ES-I3 (cell line): Measurements from ENCODE around the gene KYNU.

Experiments
- H3K36me3 ChIP-seq: 2 replicates; pipeline ENCODE4 v1.6.1; 2013; ENCODE audit warnings: mild to moderate bottlenecking, low read length, control low read depth, moderate library complexity; ENCODE audit not compliant: insufficient read depth
- H3K4me1 ChIP-seq: 2 replicates; pipeline ENCODE4 v1.6.1; 2013; ENCODE audit warnings: mild to moderate bottlenecking, control low read depth, low read length; ENCODE audit not compliant: insufficient read depth
- H3K9ac ChIP-seq: 2 replicates; pipeline ENCODE4 v1.6.1; 2013; ENCODE audit warnings: low read depth, mild to moderate bottlenecking, low read length, moderate library complexity
- H3K9me3 ChIP-seq: 2 replicates; pipeline ENCODE4 v1.6.1; 2013; ENCODE audit warnings: mild to moderate bottlenecking, low read length, moderate library complexity; ENCODE audit not compliant: control insufficient read depth, insufficient read depth

Gene KYNU

DNA sequence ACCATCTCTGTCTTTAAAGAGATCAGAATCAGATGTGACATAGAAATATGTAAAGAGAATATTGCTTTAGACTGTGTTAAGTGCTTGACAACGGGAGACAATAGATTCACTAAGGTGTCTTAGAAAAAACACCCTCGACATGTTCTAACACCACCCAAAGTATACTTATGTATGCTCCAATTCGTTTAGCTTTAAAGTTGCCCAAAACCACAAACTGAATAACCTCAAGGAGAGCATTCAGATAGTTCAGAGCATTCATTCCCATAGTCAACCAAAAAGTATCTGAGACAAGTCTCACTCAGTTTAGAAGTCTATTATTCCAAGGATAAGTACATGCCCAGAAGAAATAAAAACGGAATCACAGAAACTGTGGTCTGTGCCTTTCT, 96.4 kb downstream of the KYNU start:
- H3K9ac ChIP-seq: no peak overlapping the region
- peaks cover 33% of the 10 kb centered on the region for H3K4me1 ChIP-seq
- no peaks in the 10 kb centered on the region for H3K9me3 ChIP-seq
- H3K36me3 ChIP-seq: no peaks in the 10 kb centered on the region

DNA sequence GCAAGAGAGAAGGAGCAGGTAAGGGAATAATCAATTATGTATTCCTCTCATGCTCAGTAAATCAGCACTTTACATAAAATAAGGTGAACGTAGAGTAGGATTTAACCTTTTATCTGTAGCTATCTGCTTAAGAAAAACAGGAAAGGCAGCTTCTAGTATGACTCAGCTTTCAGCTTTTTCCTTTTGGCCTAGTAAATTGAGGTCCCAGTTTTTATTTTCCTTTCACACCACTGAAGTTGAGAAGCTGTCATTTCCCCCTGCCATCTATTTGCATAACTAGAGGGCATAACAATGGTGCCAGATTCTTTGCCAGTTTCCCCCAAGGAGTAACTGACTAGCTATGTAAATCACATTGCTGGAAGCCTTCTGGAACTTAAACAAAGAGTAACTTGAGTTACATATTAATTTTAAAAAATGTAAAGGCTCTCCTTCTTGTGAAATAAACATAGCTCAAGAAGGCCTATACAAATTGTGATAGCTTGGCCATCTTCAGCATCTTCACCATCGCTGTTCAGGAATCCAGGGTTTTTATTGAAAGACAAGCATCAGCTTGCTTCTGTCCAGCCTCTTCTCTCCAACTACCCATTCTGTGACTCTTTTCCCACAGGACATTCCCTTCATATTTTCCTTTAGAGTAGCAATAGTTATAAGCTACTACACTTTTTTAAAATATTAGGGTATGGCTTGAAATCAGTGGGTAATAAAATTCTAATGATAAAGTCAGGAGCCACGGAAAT, 97.0 kb downstream of the KYNU start:
- Histone ChIP-seq H3K9ac (no peak overlapping the region), H3K9me3 (no peaks in the 10 kb centered on the region), H3K4me1 (peaks cover 33% of the 10 kb centered on the region), H3K36me3 (no peaks in the 10 kb centered on the region)

GRCh38 chr2:142975239-142975638, 97.8 kb downstream of the KYNU start:
- H3K9ac ChIP-seq: no peak overlapping the region
- no peaks in the 10 kb centered on the region for H3K9me3 ChIP-seq
- peaks cover 33% of the 10 kb centered on the region for H3K4me1 ChIP-seq
- H3K36me3 ChIP-seq: no peaks in the 10 kb centered on the region

DNA sequence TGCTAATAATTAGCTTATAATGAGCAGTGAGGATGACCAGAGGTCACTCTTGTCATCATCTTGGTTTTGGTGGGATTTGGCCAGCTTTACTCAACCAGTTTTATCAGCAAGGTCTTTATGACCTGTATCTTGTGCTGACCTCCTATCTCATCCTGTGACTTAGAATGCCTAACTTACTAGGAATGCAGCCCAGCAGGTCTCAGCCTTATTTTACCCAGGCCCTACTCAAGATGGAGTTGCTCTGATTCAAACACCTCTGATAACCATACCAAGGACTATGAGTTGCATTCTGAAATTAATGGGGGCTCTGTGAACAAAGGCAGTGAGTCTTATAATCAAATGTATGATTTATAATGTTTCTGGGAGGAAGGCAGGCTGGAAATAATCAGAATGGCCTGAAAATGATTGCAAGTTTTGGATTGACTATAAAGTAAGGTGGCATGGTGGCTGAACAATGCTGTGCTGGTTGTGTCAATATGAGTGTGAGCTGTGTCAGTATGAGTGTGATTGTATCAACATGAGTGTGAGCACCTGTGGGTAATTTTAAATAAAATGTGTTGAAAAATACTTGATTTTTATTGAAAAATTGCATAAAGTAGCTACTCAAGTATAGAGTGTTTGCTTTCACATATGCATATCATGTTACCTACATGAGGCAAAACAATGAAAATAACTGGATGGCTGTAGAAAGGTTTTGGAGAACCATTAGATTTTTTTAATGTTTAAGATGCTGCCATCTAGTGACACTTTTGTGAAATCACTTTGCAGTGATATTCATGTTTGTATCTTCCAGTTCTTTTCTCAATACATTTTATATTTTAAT, 103.0 kb downstream of the KYNU start:
- Histone ChIP-seq H3K9me3 (no peaks in the 10 kb centered on the region), H3K4me1 (peaks cover 10% of the 10 kb centered on the region; the same call in 1 of the 2 replicates), H3K9ac (no peak overlapping the region), H3K36me3 (no peaks in the 10 kb centered on the region)

DNA sequence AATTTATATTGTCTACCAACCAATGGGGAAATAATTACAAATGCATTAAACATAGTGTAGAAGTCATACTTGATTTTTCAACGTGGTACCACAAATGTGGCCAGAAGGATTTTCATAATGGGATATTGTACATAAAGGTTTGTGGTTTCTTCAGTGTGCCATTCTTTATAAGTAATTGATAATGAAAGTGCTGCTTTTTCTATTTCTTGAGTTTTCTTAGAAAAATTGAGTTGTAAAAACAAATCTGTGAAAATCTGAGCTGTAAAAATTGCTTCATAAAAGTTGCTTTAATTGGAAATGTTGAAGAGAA, 103.6 kb downstream of the KYNU start:
- Histone ChIP-seq H3K36me3 (no peaks in the 10 kb centered on the region), H3K9ac (no peak overlapping the region), H3K9me3 (no peaks in the 10 kb centered on the region), H3K4me1 (peaks cover 7% of the 10 kb centered on the region; the same call in 1 of the 2 replicates)

- H3K9ac ChIP-seq: no peak overlapping the region
- H3K36me3 ChIP-seq: no peaks in the 10 kb centered on the region
- peaks cover 4% of the 10 kb centered on the region; the same call in 1 of the 2 replicates for H3K4me1 ChIP-seq
- H3K9me3 ChIP-seq: no peaks in the 10 kb centered on the region
Observed at GRCh38 chr2:142981756-142982155, 104.3 kb downstream of the KYNU start.

- no peaks in the 10 kb centered on the region for H3K36me3 ChIP-seq
- H3K9me3 ChIP-seq: no peaks in the 10 kb centered on the region
- H3K4me1 ChIP-seq: peaks cover 4% of the 10 kb centered on the region; the same call in 1 of the 2 replicates
- H3K9ac ChIP-seq: no peak overlapping the region
Observed at GRCh38 chr2:142983174-142983573, 105.7 kb downstream of the KYNU start.

DNA sequence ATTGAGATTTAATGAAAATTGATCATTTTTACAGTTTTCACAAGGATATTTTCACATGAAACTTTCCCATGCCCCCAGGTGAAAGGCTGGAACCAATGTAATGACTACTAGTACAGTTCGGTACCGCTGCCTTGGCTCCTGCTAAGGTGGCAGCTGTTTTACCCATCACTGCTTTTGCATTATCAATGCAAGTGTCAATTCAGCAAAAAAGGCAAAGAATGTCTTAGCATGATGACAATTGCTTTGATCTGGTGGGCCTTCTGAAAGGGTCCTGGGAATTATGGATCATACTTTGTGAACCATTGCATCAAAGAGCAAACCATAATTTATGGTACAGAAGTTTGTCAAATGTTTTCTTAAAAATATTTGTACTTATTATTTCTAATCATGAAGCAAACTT, 107.2 kb downstream of the KYNU start:
- H3K36me3 ChIP-seq: no peaks in the 10 kb centered on the region
- H3K9ac ChIP-seq: no peak overlapping the region
- peaks cover 4% of the 10 kb centered on the region; the same call in 1 of the 2 replicates for H3K4me1 ChIP-seq

DNA sequence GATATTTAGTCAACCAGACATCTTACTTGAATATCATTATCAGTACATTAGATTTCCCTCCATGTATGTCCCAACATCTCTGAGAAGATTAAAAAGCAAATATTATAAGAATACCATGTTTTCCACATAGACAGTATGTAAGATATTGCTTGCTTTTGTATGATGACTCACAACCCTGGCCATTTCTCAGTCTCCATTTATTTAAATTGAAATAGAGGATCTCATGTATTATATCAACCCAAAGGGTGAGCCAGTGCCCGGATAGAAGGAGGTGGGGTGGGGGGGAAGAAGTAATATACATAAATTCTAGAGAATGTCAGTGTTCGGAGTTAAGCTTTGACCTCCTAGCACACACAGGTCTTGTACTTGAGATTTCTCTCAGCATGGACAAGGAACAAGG, 109.6 kb downstream of the KYNU start:
- no peak overlapping the region for H3K9ac ChIP-seq
- H3K9me3 ChIP-seq: no peaks in the 10 kb centered on the region
- H3K4me1 ChIP-seq: no peaks in the 10 kb centered on the region
- no peaks in the 10 kb centered on the region for H3K36me3 ChIP-seq

More for the DNA sequence above, 107.2 kb downstream of the KYNU start:
- H3K9me3 ChIP-seq: no peaks in the 10 kb centered on the region

DNA sequence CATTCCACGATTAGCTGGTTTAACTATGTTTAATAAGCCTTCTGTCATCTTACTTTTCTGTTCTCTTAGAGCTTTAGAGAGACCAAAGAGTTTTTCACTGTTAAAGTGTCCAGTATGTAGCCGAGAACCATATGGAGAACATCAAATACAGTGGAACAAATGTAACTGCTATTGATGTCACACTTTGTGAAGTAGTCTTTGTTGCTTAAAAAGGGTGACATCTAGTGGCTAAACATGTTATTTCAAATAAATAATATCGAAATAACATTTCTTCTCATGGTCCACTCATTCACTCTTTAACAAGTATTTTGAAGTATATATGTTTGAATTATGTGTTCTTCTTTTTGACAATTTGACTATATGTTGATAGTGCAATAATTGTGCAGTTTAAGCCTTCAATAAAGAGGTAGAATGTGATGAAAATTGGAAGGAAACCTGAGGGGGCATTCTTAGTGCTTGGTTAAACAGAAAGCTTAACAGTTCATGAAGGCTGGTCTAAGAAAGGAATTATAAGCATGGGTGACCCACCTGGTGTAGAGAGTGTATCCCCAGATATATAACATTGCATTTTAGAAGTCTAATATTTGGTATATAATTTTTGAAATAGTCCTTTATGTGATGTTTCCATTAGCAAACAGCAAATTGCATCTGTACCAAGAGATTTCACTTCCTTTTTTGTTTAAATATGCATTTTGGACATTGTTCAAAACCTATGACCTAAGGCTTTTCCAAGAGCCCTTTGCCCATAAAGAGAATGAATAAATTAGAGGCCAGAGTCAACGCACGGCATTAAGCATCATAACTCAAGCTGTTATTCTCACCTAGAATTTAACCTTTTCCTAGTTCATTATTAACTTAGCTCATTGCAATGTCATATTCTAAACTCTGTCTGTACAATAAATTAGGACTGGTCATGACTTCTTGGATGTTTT, 112.1 kb downstream of the KYNU start:
- no peak overlapping the region for H3K9ac ChIP-seq
- H3K36me3 ChIP-seq: no peaks in the 10 kb centered on the region
- no peaks in the 10 kb centered on the region for H3K4me1 ChIP-seq
- no peaks in the 10 kb centered on the region for H3K9me3 ChIP-seq

DNA sequence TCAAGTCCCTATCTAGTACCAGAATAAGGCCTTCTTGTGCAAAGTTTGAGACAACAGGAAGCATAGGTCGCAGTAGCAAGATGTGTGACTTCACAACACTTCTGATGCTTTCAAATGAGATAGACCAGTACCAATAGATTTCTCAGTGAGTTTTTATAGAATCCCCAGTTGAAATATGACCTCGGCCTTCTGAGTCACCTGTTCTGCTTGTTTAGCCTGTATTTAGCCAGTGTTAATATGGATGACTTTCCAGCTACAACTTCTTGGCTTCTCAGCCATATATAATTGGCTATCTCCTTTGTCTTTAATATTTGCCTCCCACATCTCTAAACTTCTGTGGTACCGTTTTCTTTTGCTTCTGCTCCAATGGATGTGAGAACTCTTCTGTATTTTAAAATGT, 113.8 kb downstream of the KYNU start:
- no peaks in the 10 kb centered on the region for H3K4me1 ChIP-seq
- H3K9ac ChIP-seq: no peak overlapping the region
- no peaks in the 10 kb centered on the region for H3K36me3 ChIP-seq
- no peaks in the 10 kb centered on the region for H3K9me3 ChIP-seq

DNA sequence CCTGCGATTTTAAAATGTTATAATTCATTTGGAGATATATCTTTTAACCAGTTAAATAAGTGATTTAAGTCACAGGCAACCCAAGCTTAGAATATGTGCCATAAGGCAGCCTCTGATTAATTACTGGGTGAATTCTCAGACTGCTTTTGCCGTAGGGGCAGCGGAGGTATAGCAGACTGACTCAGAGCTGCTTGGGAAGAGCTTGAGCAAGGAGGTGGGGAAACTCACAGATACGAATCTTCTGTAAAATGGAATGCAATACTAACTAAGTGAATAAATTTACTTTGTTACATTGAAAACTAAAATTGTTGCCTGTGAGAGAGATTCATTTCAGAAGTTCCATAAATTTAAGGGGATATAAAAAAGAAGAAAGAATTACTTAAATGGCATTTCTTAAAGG, 115.4 kb downstream of the KYNU start:
- H3K36me3 ChIP-seq: no peaks in the 10 kb centered on the region
- H3K4me1 ChIP-seq: no peaks in the 10 kb centered on the region
- no peak overlapping the region for H3K9ac ChIP-seq
- no peaks in the 10 kb centered on the region for H3K9me3 ChIP-seq

DNA sequence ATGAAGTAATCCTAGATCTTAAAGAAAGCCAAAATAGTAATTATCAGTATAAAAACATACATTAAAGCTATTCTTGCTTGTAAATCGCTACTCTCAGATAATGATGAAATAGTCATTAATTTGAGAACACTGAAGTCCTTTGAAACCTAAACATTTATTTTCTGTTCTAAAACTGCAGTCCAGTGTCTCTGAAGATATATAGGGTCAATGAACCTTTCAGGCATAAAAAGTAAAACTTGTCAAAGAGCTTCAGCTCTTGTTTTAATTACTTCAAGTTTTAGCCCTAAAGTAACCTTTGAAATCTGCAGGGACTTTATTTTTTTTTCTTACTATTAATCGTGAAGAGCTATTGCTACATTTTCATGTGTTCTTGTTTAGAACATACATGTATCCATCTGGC, 116.3 kb downstream of the KYNU start:
- Histone ChIP-seq H3K4me1 (no peaks in the 10 kb centered on the region), H3K36me3 (no peaks in the 10 kb centered on the region), H3K9me3 (no peaks in the 10 kb centered on the region), H3K9ac (no peak overlapping the region)

DNA sequence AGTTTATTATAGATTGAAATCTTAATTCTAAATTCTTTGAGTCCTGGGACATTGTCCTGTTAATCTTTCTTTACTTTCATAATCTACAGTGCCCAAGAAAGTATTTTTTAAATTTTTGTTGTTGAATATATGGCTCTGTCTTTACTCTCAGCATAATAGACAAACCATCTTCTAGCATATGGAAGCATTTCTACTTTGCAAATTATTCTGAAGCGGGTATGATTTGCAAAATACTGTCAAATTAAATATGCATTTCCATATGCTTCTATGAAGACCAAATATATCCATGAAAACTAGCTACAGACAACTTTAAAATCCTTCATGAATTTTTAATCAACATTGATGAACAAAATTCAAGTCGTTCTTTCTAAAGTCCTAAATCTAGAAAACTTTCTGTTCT, 117.2 kb downstream of the KYNU start:
- Histone ChIP-seq H3K9ac (no peak overlapping the region), H3K36me3 (no peaks in the 10 kb centered on the region), H3K4me1 (no peaks in the 10 kb centered on the region), H3K9me3 (no peaks in the 10 kb centered on the region)
